ENCODE measurements around the gene PDE10A.

The PDE10A gene

DNA sequence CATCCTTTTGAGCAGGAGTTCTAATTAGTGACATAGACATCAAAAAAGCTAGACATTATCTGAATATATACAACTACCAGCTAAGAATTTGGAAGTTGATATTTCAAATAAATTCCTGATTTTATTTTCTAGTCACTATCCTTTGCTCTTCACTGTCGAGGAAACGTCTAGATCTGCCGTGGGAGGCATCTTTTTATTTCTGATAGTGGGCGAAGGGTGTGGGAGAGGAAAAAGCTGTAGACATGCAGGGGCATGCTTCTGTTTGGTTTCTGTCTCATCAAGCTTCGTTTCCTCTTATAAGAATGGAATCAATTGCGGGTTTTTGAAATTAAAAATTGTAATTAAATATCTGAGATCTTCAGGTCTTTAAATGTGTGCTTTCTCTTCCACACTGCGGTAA, 337.4 kb downstream of the PDE10A start:
- no peak for DNase-seq

DNA sequence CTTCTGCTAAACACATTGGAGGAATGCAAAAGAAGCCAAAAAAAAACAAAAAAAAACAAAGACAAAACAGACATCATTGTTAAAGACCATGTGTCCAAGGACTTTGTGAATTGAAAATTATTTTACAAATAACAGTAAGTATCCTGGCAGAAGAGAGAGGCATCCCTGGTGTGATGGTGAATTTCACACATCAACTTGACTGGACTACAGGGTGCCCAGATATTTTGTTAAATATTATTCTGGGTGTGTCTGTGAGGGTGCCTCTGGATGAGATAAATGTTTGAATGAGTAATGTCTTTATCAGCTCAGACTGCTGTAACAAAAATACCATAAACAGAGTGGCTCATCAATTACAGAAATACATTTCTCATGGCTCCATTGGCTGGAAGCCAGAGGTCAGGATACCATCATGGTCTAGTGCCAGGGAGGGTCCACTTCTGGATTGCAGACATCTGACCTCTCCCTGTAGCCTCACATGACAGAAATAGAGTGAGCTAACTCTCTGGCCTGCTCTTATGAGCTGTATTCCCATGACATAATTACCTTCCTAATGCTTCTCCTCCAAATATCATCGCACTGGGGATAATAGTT, 341.4 kb downstream of the PDE10A start:
- no peak for DNase-seq

- no peak for DNase-seq
Observed at GRCh38 chr6:165321150-165321549, 341.9 kb downstream of the PDE10A start.

- no peak for DNase-seq
Observed at GRCh38 chr6:165317723-165318122, 345.3 kb downstream of the PDE10A start.

DNA sequence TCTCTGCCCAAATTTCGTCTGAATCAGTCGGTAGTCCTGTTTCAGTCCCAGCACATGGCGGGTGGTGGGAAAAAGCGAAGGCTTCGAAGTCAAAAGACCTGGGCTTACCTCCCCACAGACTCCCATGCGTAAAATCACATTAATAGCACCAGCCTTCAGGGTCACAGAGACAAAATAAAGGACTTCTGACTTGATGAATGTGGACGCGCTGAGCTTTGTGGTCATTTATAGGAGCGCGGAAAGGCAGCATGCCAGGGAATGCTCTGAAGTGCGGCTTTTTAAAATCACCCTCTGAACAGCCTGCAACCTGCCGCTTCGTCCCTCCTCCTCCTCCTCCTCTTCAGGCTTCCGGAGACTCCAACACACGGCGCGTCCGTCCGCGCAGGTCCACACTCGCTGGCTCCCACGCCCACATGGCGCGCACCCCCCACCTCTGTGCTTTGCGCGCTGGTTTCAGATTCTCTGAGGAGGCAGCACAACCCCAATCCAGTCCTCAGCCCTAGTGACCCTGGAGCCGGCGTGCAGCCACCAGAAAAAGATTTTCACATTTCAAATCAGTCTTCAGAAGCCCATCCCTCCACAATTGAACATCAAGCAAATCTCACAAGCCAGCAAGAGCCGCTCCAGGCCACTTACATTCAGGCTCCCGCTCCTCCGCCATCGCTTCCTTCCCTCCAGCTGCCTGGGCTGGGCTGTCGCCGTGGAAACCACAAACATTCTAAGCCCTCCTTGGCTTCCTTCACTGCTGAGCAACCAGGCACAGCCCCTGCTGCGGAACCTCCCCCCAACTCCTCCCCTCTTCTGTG, 353.9 kb downstream of the PDE10A start, which contains the start of gene C6orf118:
C6orf118 (minus strand) TSS at position 680 of the 806 bp plus-strand sequence; CDS start at position 661, 19 bp downstream.
- DNase-seq: no peak

DNA sequence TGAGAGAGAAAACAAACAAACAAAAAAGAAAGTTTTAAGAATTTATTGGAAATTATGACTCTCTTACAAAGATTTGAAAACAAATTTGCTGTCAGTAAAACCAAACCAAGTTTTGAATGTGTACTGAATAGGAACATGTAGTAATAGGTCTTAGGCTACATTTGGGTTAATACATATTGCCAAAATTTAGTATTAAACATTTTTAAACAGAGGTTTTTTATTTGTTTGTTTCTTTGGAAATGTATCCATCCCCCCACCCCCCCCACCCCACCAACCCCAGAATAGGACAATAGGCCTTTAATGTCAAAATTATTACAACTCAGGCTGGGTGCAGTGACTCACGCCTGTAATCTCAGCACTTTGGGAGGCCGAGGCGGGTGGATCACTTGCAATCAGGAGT, 356.1 kb downstream of the PDE10A start:
- DNase-seq: no peak

DNA sequence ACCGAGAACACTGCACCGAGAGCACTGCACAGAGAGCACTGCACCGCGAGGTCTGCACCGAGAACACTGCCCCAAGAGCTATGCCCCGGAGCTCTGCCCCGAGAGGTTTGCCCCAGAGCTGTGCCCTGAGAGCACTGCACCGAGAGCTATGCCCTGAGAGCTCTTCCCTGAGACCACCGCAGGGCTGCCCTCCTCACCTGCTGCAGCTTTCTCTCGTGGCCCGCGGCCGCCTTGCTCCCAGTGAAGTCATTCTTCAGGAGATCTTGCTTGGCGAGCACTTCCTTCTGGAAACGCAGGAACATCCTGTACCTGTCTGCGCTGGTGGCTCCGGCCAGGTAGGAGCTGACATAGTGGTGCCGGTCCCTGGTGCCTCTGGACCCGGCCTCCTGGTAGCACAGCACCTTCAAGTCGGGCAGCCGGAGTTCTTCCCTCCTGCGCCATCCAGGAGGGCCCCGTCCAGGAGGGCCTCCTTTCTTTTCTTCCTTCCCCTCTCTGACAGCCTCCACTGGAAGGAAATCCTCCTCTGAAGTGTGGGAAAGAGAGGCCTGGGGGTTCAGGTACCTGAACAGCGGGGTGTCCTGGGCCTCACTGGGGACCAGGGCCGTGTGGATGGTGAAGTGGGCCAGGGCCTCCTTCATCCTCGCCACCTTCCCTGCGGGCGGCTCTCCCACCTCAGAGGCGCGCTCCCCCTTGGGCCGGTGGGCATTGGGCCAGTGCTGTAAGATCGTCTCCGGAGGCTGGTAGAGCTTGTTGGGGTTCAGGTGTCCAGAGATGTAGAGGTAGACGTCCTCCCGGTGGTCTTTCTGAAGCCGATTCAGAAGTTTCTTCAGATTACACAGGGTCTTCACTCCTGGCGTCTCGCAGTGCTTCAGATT, 361.4 kb downstream of the PDE10A start:
- no peak for DNase-seq

DNA sequence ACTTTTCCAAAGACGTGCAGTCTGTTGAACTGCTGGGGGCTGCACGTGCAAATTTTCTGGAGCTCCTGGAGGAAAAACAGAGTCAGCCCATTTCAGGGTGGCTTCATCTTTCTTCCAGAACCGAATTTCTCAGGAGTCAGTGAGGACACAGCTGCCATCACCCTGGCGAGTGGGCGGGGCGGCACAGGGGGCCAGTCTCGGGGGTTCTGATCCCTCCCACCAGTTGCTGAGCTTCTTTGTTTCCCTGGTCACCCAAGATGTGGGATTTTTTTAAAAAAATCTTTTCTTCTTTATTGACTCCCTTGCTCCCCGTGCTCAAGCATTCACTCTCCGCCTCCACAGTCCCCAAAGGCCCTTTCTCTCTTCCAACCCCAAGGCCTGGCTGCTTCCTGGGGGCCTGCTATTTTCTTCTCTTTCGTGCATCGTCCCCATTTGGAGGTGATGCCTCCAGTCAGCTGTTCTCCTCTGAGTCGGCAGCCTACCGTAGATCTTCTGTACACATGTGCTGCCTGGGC, 362.6 kb downstream of the PDE10A start:
- no peak for DNase-seq

GRCh38 chr6:165298875-165299274, 364.2 kb downstream of the PDE10A start:
- no peak for DNase-seq

DNA sequence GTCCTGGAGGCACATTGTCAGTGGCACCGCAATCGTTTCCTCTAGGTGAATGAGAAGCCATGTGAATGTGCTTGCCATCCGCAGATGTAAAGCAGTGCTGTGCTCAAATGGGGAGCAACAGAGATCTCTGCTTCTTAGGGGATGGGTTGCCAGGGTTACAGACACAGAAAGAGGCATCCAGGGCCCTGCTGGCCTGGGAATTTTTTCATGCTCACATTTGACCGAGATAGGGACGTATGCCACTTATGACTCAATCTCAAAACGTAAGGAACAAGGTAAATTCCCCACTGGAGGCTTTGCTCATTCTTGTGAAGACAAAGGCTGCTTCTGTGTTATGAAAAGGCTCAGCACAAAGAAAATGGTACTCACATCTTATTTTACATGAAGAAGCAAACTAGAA, 364.6 kb downstream of the PDE10A start:
- DNase-seq: no peak

DNA sequence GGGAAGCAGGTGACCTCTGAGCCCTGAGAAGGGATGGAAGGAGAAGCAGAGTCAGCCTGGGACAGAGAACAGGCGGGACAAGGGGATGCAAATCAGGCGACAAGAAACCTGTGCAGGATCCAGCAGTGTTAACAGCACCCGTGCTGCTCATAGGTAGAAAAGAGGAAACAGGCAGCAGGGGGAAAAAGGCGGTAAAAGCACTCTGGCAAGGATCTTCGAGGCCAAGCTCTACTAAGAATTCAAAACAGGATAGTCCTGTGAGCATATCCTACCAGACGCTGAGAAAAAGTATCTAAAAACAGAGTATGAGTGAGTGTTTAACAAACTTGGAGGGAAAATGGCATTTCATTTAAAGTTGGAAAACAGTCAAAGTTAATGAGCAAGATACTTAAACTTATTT, 370.4 kb downstream of the PDE10A start:
- DNase-seq: no peak

Data from suppressor macrophage treated with lipopolysaccharide for 4 hours (primary cell).